Heart right ventricle (tissue), 16 donors: Measurements from ENCODE around the gene CES5A. TPM values are rescaled to one million over a fixed set of nuclear protein-coding genes. Genes with fewer than 3 reads are reported as not detected.
"Not testable (repeated sequence)": the region's sequence is repeated elsewhere in the genome, so short reads cannot be mapped to it uniquely, and the experiment has no call there.

Experiments used
- ATAC-seq, 8 donors: fragments of 200-7000 bp; cut with Tn5 transposase; one replicate each; pipeline ENCODE4 v1.9.1; 2020; ENCODE audit warnings: mild to moderate bottlenecking in 8 of 8, moderate library complexity in 8 of 8, moderate number of reproducible peaks in 1 of 8
- DNase-seq, 2 donors: peaks; one replicate each; pipeline ENCODE4 v3.0.0-alpha.2; 2020
- H3K27ac ChIP-seq, 10 donors: fragments of 200-600 bp; sonication (generic) in 2 of 10; one replicate each; pipeline versions ENCODE4 v1.5.0 to v1.8.0; 2020 to 2022; ENCODE audit warnings: mild to moderate bottlenecking in 3 of 10
- H3K27me3 ChIP-seq, 7 donors: fragments of 200-600 bp; one replicate each; pipeline ENCODE4 v1.8.0; 2021 to 2022; ENCODE audit warnings: mild to moderate bottlenecking in 2 of 7
- H3K36me3 ChIP-seq, 9 donors: fragments of 200-600 bp; sonication (generic) in 1 of 9; one replicate each; pipeline versions ENCODE4 v1.5.0 to v1.8.0; 2020 to 2022; ENCODE audit warnings: mild to moderate bottlenecking in 2 of 9
- H3K4me1 ChIP-seq, 9 donors: fragments of 200-600 bp; sonication (generic) in 1 of 9; one replicate each; pipeline versions ENCODE4 v1.5.0 to v1.8.0; 2020 to 2022; ENCODE audit warnings: mild to moderate bottlenecking in 4 of 9
- H3K4me3 ChIP-seq, 10 donors: fragments of 200-600 bp; sonication (generic) in 2 of 10; one replicate each; pipeline versions ENCODE4 v1.5.0 to v1.8.0; 2020 to 2022; ENCODE audit warnings: mild to moderate bottlenecking in 7 of 10, moderate library complexity in 2 of 10
- H3K9me3 ChIP-seq, 11 donors: fragments of 200-600 bp in 10 of 11; sonication (generic) in 2 of 11; one replicate each; pipeline versions ENCODE4 v1.5.0 to v1.8.0; 2013 to 2022; ENCODE audit warnings: mild to moderate bottlenecking in 2 of 11, control low read depth in 1 of 11, moderate library complexity in 1 of 11
- WGBS, 2 donors: extraction: QIAGEN DNeasy Blood & Tissue Kit; methylation state at CpG; one replicate each; pipeline ENCODE4 v1.1.7; 2013; ENCODE audit warnings: inconsistent platforms in 1 of 2; 5-methylcytosine and 5-hydroxymethylcytosine counted together
- intact Hi-C, 10 donors: fragments of 100-400 bp; cut with DNase I; formaldehyde crosslinking; loops; one replicate each; pipeline versions ENCODE4 v1.11.1 to v1.14.2; 2022
- polyA plus RNA-seq, 2 donors: library from polyadenylated mRNA; stranded (reverse); fragments of 200-250 nt; gene quantifications; one replicate each; pipeline ENCODE4 v1.2.3, GENCODE V29; 2013
- total RNA-seq, 10 donors: library from RNA; stranded (reverse); fragmentation: NEBNext Ultra II Directional in 3 of 10; extraction: Animal tissue kit (Norgen Biotek cat#: 25700) in 3 of 10; gene quantifications; one replicate each; pipeline versions ENCODE4 v1.2.1 to v1.2.4, GENCODE V29; 2021 to 2023
- TF ChIP-seq, protein P1 (sequence below), 9 donors: fragments of 200-600 bp; sonication (generic) in 2 of 9; IDR thresholded peaks; one replicate each; pipeline versions ENCODE4 v1.5.0 to v1.8.0; 2021 to 2022; ENCODE audit warnings: antibody characterized with exemption in 9 of 9, mild to moderate bottlenecking in 5 of 9, moderate library complexity in 1 of 9
- donor health status: Arrhythmogenic right ventricular cardiomyopathy.
- donor health status: ischemic (EF 13 %, LVEDD 7.1; RV severe dilation, severe dysfunction).
- donor health status: healthy with polysubstance abuse.
- donor health status: DM: no; HTN: yes; CAD: no.
- donor health status: DM: no; HTN: no; CAD: no.
- donor health status: ischemic (EF 25% LVEDD 6.9; RV normal size, moderate dysfunction).
- donor health status: ischemic (EF 25% LVEDD 5.7; RV mildly dilated, moderate dysfunction).
- donor health status: healthy.
- donor health status: DM: yes; HTN: yes; CAD: no.
- donor health status: Ischemic cardiomyopathy.
- donor health status: ischemic (EF 35%, LVEDD 5.7; RV mildly dilated, moderate dysfunction).
- donor health status: nonischemic (EF 11% LVEDD 7.7; RV severe dilation, severe dysfunction).
- donor health status: DM: yes; HTN: yes; CAD: no.
- donor health status: PGD.
- donor health status: ischemic (EF 29% LVEDD 5.4; RV normal size, mild dysfunction).
- donor health status: nonischemic (EF 23%, LVEDD 6.1; RV moderate dilation, normal function).

The CES5A gene
- total and polyA plus RNA-seq, 12 donors = 0.06 to 0.57 TPM; not detected in 10

DNA sequence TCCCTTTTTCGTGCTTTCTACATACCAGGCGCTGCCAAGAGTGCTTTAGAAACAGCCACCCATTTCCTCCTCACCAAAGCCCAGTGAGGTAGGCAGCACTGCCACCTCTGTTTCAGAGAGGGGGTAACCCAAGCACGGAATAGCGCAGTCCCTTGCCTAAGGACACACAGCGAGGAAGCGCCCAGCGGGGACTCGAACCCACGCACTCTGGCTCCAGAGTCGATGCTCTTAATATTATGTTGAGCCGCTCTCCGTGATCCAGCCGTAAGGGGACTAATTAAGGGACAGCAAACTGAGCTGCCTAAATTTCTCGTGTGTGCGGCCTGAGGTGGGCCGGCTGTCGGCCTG is 42.8 kb downstream of the CES5A start:
- 83 to 88% methylated on average over 17 of the region's 17 CpGs for WGBS, 2 donors
- peaks cover 0 to 6% (median 0%) of the 10 kb centered on the region in 7 donors for H3K27me3 ChIP-seq
- H3K27ac ChIP-seq = peak overlapping the region in 7 of 10 donors; percentile 10 to 59 (median 40)
- TF ChIP-seq, protein P1, sequence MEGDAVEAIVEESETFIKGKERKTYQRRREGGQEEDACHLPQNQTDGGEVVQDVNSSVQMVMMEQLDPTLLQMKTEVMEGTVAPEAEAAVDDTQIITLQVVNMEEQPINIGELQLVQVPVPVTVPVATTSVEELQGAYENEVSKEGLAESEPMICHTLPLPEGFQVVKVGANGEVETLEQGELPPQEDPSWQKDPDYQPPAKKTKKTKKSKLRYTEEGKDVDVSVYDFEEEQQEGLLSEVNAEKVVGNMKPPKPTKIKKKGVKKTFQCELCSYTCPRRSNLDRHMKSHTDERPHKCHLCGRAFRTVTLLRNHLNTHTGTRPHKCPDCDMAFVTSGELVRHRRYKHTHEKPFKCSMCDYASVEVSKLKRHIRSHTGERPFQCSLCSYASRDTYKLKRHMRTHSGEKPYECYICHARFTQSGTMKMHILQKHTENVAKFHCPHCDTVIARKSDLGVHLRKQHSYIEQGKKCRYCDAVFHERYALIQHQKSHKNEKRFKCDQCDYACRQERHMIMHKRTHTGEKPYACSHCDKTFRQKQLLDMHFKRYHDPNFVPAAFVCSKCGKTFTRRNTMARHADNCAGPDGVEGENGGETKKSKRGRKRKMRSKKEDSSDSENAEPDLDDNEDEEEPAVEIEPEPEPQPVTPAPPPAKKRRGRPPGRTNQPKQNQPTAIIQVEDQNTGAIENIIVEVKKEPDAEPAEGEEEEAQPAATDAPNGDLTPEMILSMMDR (IDR thresholded peaks at IDR 0.05) = no peak
- H3K4me1 ChIP-seq = peaks cover 0 to 21% (median 6%) of the 10 kb centered on the region in 9 donors
- DNase-seq (no peak), ATAC-seq (peak in 2 of 8 donors; percentile 9 to 20)
- H3K9me3 ChIP-seq = no peaks in the 10 kb centered on the region
- intact Hi-C loops = loop anchor here in 3 of 10 donors (5.0 to 10.0 kb wide), 2 partner anchors 68 to 70 kb away; no protein-coding TSS in a partner anchor
- H3K4me3 ChIP-seq = peak overlapping the region in 9 of 10 donors; percentile 2 to 47 (median 24)
- no peaks in the 10 kb centered on the region for H3K36me3 ChIP-seq

DNA sequence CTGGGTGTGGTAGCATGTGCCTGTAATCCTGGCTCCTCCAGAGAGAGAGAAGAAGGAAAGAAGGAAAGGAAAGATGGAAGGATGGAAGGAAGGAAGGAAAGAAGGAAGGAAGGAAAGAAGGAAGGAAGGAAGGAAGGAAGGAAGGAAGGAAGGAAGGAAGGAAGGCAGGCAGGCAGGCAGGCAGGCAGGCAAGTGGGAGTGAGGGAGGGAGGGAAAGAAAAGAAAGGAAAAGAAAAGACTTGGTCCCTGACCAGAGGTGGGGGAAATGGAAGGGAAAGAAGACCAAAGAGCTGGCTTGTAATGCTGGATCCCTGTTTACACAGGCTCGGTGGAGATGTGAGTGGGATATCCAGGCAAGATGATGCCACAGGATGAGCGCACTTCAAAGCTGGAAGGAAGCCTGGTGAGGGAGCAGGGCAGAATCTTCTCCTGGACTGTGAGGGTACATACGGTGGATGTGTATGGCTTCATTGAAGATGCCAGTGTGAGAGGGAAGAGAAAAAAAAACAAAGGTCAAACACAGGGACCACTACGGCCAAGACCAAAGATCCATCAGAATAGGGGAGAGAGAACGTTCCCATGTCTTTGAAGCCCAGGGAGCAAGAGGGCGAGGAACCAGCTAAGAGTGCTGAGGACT is 44.4 kb downstream of the CES5A start:
- intact Hi-C loops = loop anchor here in 4 of 10 donors (2.0 to 10.0 kb wide), 3 partner anchors 66 to 70 kb away; no protein-coding TSS in a partner anchor
- ATAC-seq = no peak
- TF ChIP-seq, protein P1 (IDR thresholded peaks at IDR 0.05) = no peak

DNA sequence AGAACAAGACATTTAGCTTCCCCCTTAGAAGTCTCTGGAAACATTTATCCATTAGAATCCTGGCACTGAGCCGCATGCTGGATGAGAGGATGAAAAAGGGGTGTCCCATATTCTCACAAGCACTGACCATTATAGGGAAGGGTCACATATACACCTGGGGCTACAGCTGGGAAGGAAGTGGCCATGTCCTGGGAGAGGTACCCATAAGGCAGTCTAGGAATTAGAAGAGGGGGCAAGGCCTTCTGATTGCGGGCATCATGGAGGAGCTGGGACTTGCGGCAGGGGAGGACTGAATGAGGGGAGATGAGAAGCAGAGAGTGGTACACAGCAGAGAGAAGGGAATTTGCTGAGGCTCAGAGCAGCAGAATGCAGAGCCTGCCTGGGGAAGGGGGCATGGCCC is 45.9 kb downstream of the CES5A start:
- not testable (repeated sequence) for ATAC-seq

More for the DNA sequence above, 44.4 kb downstream of the CES5A start:
- no peak overlapping the region for H3K27ac ChIP-seq
- peaks cover 0 to 12% (median 0%) of the 10 kb centered on the region in 7 donors for H3K27me3 ChIP-seq
- H3K36me3 ChIP-seq = no peaks in the 10 kb centered on the region
- H3K4me1 ChIP-seq = peaks cover 0 to 13% (median 6%) of the 10 kb centered on the region in 9 donors
- 84 to 87% methylated on average over 6 of the region's 6 CpGs for WGBS, 2 donors
- DNase-seq = no peak
- no peaks in the 10 kb centered on the region for H3K9me3 ChIP-seq
- no peak overlapping the region for H3K4me3 ChIP-seq

DNA sequence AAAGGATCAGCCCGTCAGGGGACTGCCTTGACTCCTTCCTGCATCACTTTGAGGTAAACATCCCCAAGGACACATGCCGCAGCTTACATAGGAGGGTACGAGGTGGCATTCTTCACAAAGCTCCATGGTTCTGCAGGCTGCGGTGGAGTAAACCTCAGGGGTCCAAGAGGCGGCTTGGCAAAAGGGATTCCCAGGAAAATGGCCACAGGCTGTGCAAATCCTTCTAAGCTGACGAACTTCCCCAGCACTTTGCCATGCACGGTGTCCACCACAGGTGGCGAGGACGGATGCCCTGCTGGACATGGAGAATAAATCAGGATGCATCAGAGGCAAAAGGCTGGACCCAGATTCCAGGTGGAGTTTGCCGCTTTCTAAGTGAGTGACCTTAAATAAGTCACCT is 46.5 kb downstream of the CES5A start:
- peaks cover 0 to 12% (median 0%) of the 10 kb centered on the region in 7 donors for H3K27me3 ChIP-seq
- no peaks in the 10 kb centered on the region for H3K36me3 ChIP-seq
- H3K27ac ChIP-seq = no peak overlapping the region
- TF ChIP-seq, protein P1 (IDR thresholded peaks at IDR 0.05) = no peak
- ATAC-seq (no peak), DNase-seq (no peak)
- H3K4me3 ChIP-seq = no peak overlapping the region
- WGBS, 2 donors = 74 to 78% methylated on average over 10 of the region's 10 CpGs
- no peaks in the 10 kb centered on the region for H3K9me3 ChIP-seq
- H3K4me1 ChIP-seq = peaks cover 0 to 12% (median 6%) of the 10 kb centered on the region in 9 donors
- intact Hi-C loops = loop anchor here in 2 of 10 donors (2.0 to 10.0 kb wide), 2 partner anchors 66 to 84 kb away; no protein-coding TSS in a partner anchor

More for the DNA sequence above, 45.9 kb downstream of the CES5A start:
- DNase-seq, H3K27ac ChIP-seq, H3K4me3 ChIP-seq, H3K9me3 ChIP-seq, H3K36me3 ChIP-seq: not testable (repeated sequence)
- intact Hi-C loops = loop anchor here in 2 of 10 donors (2.0 to 10.0 kb wide), 2 partner anchors 66 to 84 kb away; no protein-coding TSS in a partner anchor
- H3K4me1 ChIP-seq = peaks cover 0 to 12% (median 6%) of the 10 kb centered on the region in 9 donors
- WGBS, 2 donors = 85 to 95% methylated on average over 3 of the region's 3 CpGs
- peaks cover 0 to 12% (median 0%) of the 10 kb centered on the region in 7 donors for H3K27me3 ChIP-seq
